HG03159 (cell line): ENCODE results near the gene COX10.
"Not testable (repeated sequence)": the region's sequence is repeated elsewhere in the genome, so short reads cannot be mapped to it uniquely, and the experiment has no call there.

Experiments
- ATAC-seq: cut with Tn5 transposase; IDR thresholded peaks from one replicate; pipeline ENCODE4 v1.9.1; 2021; ENCODE audit warnings: mild to moderate bottlenecking, moderate library complexity; ENCODE audit not compliant: unreplicated experiment

COX10 gene

DNA sequence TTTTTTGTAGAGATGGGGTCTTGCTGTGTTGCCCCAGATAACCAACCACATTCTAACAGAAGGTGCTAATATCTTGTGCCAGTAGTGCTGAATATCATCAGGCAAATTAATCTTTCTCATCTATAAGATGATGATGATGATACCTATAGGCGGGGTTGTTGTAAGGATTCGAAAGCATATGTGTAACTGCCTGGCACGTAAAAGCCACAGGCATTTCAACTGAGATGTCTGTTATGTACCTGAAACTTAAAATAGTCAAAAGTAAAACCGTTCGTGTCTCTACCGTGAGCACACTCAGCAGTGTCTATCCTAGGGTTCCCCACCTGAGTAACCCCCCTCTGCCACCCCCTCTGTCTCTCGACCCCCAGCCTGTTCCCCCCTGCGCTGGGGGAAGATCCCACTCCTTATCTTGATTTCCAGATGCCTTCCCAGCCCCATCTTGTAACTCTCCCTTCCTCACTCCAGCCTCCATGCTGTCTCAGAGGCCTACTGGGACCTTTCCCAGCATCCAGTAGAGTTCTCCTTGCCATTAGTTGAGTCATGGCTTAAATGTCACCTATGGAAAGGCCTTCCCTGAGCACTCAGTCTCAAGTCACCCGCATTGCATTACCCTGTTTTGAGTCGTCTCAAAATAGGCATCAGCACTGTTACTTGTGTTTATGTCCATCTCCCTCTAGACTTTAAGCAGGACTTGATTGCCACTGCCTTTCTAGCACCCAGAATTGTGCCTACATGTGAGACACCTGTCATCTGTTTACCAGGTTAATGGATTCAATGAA is 133.3 kb downstream of the COX10 start:
- no peak for ATAC-seq

DNA sequence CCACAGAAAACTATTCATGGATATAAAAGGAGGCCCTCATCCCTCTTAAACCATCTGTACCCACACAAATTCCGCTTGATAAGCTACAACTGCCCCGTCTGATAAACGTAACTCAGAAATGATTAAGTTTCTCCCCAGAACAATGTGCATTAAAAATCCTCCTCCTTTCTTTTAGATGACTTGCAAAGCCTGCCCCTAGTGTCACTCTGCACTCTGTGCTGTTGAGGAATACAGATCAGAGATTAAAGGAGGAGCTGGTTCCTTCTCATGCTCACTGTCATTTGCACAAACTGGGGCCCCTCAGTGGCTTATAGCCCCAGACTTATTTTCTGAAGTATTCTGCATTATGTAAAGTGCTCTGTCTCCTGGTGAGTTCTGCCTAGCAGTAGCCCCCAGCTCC is 134.1 kb downstream of the COX10 start:
- ATAC-seq: no peak

GRCh38 chr17:14204084-14204483 is 134.8 kb downstream of the COX10 start:
- ATAC-seq: no peak

DNA sequence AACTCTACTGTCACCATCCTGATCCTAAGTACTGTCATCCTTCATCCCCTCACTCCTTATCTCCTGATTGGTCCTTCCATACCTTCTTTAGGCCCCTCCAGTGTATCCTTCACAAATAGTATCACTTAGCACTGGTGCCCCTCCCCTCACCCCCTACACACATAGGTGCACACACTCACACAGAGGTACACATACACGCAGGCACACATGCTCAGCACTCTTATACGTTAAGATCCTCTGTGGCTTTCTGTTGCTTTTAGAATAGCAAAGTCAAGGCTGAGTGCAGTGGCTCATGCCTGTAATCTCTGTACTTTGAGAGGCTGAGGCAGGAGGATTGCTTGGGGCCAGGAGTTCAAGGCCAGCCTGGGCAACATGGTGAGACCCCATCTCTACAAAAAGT is 135.2 kb downstream of the COX10 start:
- no peak for ATAC-seq

DNA sequence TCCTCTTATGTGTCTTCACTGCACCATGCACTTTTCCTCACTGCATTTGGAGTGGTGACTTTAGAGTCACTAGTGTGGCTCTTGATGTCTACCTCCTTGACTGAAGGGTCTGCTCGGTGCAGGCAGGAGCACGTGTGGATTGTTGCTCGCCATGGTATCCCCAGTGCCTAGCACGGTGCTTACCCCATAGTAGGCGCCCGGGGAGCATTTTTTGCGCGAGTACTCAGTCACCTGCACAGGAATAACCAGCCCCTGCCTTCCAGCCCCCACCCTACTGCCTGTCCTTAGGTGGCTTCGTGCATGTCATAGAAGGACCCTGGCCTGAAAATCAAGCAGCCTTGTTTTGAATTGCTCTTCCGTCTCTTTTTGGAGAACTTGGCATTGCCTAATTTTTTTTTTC is 136.1 kb downstream of the COX10 start:
- ATAC-seq: no peak

GRCh38 chr17:14205992-14206461 is 136.7 kb downstream of the COX10 start:
- ATAC-seq: no peak

DNA sequence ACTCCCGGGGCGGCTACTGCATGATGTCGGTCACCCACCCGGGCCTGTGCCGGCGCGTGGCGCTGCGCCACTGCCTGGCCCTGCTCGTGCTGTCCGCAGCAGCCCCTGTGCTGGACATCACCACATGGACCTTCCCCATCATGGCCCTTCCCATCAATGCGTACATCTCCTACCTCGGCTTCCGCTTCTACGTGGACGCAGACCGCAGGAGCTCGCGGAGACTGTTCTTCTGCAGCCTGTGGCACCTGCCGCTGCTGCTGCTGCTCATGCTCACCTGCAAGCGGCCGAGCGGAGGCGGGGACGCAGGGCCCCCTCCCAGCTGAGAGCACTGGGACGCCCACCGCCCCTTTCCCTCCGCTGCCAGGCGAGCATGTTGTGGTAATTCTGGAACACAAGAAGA is 137.6 kb downstream of the COX10 start:
- ATAC-seq: no peak

- ATAC-seq: no peak
These were observed 138.5 kb downstream of the COX10 start for GRCh38 chr17:14207791-14208190.

- ATAC-seq: no peak
These were observed 139.9 kb downstream of the COX10 start for GRCh38 chr17:14209215-14209614.

DNA sequence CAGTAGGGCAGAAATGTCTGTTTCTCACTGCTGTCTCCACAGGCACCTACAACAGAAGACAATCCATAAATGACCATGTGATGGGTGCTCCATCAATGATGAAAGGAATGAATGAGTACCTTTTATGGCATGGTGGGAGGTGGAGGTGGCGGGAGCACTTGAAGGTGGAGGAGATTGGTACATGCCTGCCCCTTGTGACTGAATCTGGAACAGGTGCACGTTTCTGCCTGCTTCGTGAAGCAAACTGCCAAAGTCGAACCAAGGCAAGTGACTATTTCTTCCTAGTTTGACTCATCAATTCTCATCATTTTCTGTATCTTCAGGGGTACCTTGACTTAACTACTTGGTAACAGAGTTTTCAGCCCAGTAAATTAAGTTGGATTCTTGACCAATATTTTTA is 141.9 kb downstream of the COX10 start:
- ATAC-seq: no peak

GRCh38 chr17:14211801-14212200 is 142.5 kb downstream of the COX10 start:
- no peak for ATAC-seq

DNA sequence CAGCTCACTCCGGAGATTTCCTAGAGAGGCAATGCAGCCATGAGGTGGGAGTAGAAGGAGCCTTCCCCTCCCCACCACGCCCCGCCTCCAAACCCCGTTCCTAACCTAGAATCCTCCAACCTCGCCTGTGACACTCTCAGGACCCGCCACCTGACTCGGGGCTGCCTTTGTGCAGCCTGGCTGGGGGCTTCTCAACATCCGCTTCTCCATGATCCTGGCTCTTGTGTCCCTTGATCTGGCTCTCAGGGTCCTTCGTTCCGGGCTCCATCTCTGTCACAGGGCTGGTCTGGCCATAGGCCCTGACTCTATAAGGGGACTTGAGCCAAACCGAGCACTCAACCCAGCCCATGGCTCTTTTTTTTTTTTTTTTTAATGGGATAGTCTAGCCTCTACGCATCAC is 143.1 kb downstream of the COX10 start:
- no peak for ATAC-seq

DNA sequence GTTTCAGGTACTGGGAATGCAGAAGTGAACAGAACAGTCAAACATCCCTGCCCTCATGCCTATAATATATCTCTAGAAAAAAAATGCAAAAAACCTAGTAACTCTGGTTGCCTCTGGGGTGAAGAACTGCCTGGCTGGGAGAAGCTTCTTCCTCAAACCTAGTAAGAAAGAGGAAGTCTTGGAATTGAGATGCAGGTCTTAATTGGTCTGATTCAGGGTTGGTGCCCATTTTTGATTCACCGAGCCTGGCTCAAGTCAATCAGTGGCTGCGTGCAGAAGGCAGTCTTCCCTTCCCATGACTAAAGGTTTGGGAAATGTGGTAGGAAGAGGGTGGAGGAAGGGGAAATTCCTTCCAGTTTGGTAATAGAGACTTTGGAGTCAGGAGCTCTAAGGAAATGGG is 145.0 kb downstream of the COX10 start:
- no peak for ATAC-seq

- no peak for ATAC-seq
These were observed 153.3 kb downstream of the COX10 start for GRCh38 chr17:14222611-14223010.

DNA sequence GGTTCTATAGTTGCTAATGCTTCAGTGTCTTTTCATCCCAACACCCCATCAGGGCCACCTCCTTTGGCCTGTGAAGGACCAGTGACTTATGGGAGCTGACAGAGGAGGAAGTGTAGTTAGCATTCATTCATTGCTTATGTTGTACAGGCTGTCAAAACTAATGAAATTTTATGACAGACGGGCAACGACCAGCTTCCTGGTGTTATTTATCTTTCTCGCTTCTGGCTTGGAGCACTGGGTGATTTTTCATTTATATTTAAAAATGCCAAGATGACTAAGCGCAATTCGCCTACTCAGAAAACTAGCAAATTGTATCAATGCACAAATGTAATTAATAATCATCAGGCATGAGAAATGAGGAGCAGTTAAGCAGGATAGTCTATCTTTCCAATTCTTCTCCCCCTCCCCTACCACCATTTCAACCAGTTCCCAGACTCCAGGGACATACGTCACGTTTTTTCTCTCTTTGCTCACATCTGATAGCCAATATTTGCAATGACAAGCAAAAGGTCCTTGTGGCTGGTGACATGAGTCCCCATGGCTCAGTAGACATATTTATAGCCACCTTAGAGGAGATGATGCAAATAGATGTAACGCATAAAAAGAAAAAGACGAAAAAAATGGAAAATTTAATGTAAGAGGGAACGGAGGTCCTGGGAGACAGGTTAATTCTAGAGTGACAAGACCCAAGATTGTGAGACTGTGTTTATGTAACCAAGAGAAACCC is 156.1 kb downstream of the COX10 start:
- no peak for ATAC-seq

- no peak for ATAC-seq
These were observed 157.7 kb downstream of the COX10 start for GRCh38 chr17:14227052-14227451.

GRCh38 chr17:14228903-14229302 is 159.6 kb downstream of the COX10 start:
- no peak for ATAC-seq

GRCh38 chr17:14231187-14231586 is 161.9 kb downstream of the COX10 start:
- ATAC-seq: not testable (repeated sequence)

GRCh38 chr17:14235047-14235446 is 165.7 kb downstream of the COX10 start:
- ATAC-seq: not testable (repeated sequence)

DNA sequence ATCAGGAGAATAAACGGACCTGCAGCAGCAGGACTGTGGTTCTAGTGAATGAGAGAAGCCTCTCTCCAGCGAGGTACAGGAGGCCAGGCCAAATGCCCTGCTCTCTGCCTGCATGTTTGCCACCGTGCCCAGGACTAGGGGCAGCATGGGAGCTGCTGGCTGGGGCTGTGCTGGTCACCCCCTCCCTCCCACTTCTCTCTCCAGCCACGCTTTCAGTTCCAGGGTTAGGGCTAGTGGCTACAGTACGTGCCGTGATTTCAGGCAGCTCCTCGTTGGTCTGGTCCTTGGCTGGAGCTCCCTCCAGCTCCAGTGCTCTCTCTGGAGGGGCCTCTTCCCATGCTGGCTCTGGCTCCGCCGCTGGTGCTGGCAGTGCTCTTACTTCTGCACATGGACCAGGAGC is 166.7 kb downstream of the COX10 start:
- ATAC-seq: not testable (repeated sequence)

DNA sequence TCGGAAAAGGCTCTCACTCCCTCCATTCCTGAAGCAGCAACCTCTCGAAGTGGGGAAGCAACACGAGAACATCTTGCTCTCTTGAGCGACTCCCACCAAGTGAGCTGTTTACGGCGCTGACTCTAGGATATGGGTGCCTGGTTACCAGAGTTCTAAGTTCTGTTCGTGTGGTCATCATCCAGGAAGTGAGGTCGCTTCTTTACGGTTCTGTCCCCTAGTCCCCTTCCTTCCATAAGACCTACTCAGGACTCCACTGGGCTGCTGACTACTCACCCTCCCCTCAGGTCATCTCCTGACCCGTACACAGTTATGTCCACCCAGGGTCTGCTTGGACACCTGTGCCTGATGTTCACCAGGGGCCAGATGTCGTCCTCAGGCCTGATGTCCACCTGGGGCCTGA is 167.5 kb downstream of the COX10 start, which contains the start of gene CDRT15:
CDRT15 (minus strand) TSS at position 101 of the 400 bp plus-strand sequence; CDS start at position 72, 29 bp downstream.
- ATAC-seq: not testable (repeated sequence)

- ATAC-seq: not testable (repeated sequence)
These were observed 170.0 kb downstream of the COX10 start for GRCh38 chr17:14239271-14239670.
